T-helper 1 cell (primary cell): ENCODE results near the gene PDXP.

Experiments
- DNase-seq, 5 donors: peaks; one replicate each; pipeline ENCODE4 v3.0.0-alpha.2; 2012 to 2020

PDXP gene

GRCh38 chr22:37629928-37630327 lies 28.6 kb upstream of the PDXP start:
- DNase-seq, result no peak

GRCh38 chr22:37630839-37631435 lies 27.6 kb upstream of the PDXP start:
- no peak for DNase-seq

- DNase-seq, result no peak
These were observed 26.9 kb upstream of the PDXP start for GRCh38 chr22:37631448-37632173.

GRCh38 chr22:37632174-37633088 lies 26.1 kb upstream of the PDXP start:
- no peak for DNase-seq

GRCh38 chr22:37633089-37633624 lies 25.4 kb upstream of the PDXP start:
- peak in 1 of 5 donors; percentile 61 for DNase-seq

- DNase-seq, result peak in 2 of 5 donors; percentile 43 to 74
These were observed 24.7 kb upstream of the PDXP start for GRCh38 chr22:37633625-37634416.

- DNase-seq, result no peak
These were observed 24.1 kb upstream of the PDXP start for GRCh38 chr22:37634417-37634924.

- no peak for DNase-seq
These were observed 23.4 kb upstream of the PDXP start for GRCh38 chr22:37635157-37635556.

- peak in 1 of 5 donors; percentile 77 for DNase-seq
These were observed 22.2 kb upstream of the PDXP start for GRCh38 chr22:37636186-37636948.

- DNase-seq, result no peak
These were observed 21.6 kb upstream of the PDXP start for GRCh38 chr22:37636949-37637273.

GRCh38 chr22:37638391-37639069 lies 20.0 kb upstream of the PDXP start:
- DNase-seq, result peak in 1 of 5 donors; percentile 72

- DNase-seq, result peak; percentile 44 to 63 (median 44)
These were observed 19.3 kb upstream of the PDXP start, which contains the start of gene SH3BP1 for GRCh38 chr22:37639070-37639760. Gene SH3BP1, plus strand, starts transcription at chr22:37639669. Its CDS starts 119 bp downstream, at chr22:37639788.

- no peak for DNase-seq
These were observed 18.5 kb upstream of the PDXP start for GRCh38 chr22:37639771-37640590.

- no peak for DNase-seq
These were observed 17.6 kb upstream of the PDXP start for GRCh38 chr22:37640591-37641560.

GRCh38 chr22:37641561-37641949 lies 17.0 kb upstream of the PDXP start:
- DNase-seq, result no peak

GRCh38 chr22:37643225-37643847 lies 15.2 kb upstream of the PDXP start:
- peak; percentile 63 to 85 (median 80) for DNase-seq

- DNase-seq, result no peak
These were observed 11.2 kb upstream of the PDXP start for GRCh38 chr22:37647317-37647716.
